HepG2 (cell line): ENCODE results near the gene TMEM176A. TPM values are rescaled to one million over a fixed set of nuclear protein-coding genes. Genes with fewer than 3 reads are reported as not detected.
A peak's percentile ranks its signal among the peaks of the same experiment; 100 is the strongest.

Source experiments
- ELF1 ChIP-seq: sonication (generic); formaldehyde crosslinking; IDR thresholded peaks from 2 replicates; pipeline ENCODE4 v1.4.0; 2020; ENCODE audit warnings: missing genetic modification reagents
- HDAC2 ChIP-seq: sonication (generic); formaldehyde crosslinking; IDR thresholded peaks from 2 replicates; pipeline ENCODE4 v1.4.0; 2020; ENCODE audit warnings: missing genetic modification reagents
- NRL ChIP-seq: sonication (generic); formaldehyde crosslinking; IDR thresholded peaks from 2 replicates; pipeline ENCODE4 v1.5.0; 2020; ENCODE audit warnings: missing genetic modification reagents, mild to moderate bottlenecking, moderate library complexity, borderline replicate concordance
- RERE ChIP-seq: IDR thresholded peaks from 2 replicates; pipeline ENCODE4 v1.6.1; 2016; ENCODE audit warnings: low read depth, missing genetic modification reagents, missing compliant biosample characterization
- RFXAP ChIP-seq: sonication (generic); formaldehyde crosslinking; IDR thresholded peaks from 2 replicates; pipeline ENCODE4 v1.4.0; 2020; ENCODE audit warnings: missing genetic modification reagents, borderline replicate concordance
- UBTF ChIP-seq: sonication (generic); formaldehyde crosslinking; IDR thresholded peaks from 2 replicates; pipeline ENCODE4 v1.4.0; 2020; ENCODE audit warnings: mild to moderate bottlenecking, missing genetic modification reagents
- ZFP36L1 ChIP-seq: sonication (generic); formaldehyde crosslinking; IDR thresholded peaks from 2 replicates; pipeline ENCODE4 v1.8.0; 2022; ENCODE audit warnings: mild to moderate bottlenecking, missing genetic modification reagents, moderate library complexity
- ZNF18 ChIP-seq: sonication (generic); formaldehyde crosslinking; IDR thresholded peaks from 2 replicates; pipeline ENCODE4 v1.8.0; 2022; ENCODE audit warnings: mild to moderate bottlenecking, missing genetic modification reagents; ENCODE audit not compliant: insufficient replicate concordance
- ZNF292 ChIP-seq: sonication (generic); formaldehyde crosslinking; IDR thresholded peaks from 2 replicates; pipeline ENCODE4 v1.8.1; 2022; ENCODE audit warnings: mild to moderate bottlenecking, low read depth, missing genetic modification reagents, borderline replicate concordance
- polyA plus RNA-seq, 8 experiments: library from polyadenylated mRNA; depleted of rRNA in 3 of 8; stranded (reverse) in 7 of 8; unstranded in 1 of 8; fragments of >200 nt; fragmentation: Illumina TruSeq in 4 of 8; extraction: Trizol in 4 of 8; gene quantifications; 2 replicates each; pipeline versions ENCODE4 v1.2.1 to v1.2.3, GENCODE V29; 2011 to 2016; ENCODE audit warnings: low read depth in 4 of 8, missing spikeins in 1 of 8, mixed read lengths in 1 of 8; ENCODE audit not compliant: insufficient read depth in 1 of 8
- total RNA-seq, 5 experiments: library from RNA; depleted of rRNA; stranded (reverse); fragments of >200 nt; fragmentation: Illumina TruSeq; extraction: Trizol; gene quantifications; 2 replicates each; pipeline ENCODE4 v1.2.3, GENCODE V29; 2016; ENCODE audit warnings: low read depth in 1 of 5

Gene TMEM176A
- total and polyA plus RNA-seq, 2 of the 13 experiments (the other 11 are each of a cell fraction or from before 2014, with no cell fraction given) = not detected

- peak; percentile 59; the same call in 1 of the 2 replicates for TF ChIP-seq NRL
- peak; percentile 65 for TF ChIP-seq UBTF (CRISPR knock-in tag)
- peak; percentile 55; the same call in 1 of the 2 replicates for TF ChIP-seq HDAC2 (CRISPR knock-in tag)
- peak; percentile 20; the same call in 1 of the 2 replicates for TF ChIP-seq ELF1 (CRISPR knock-in tag)
- TF ChIP-seq RFXAP = peak; percentile 73; the same call in 1 of the 2 replicates
- TF ChIP-seq ZNF18 (CRISPR knock-in tag) = peak; percentile 7
- 0 out of 2 replicates have a peak, but pooled peaks have one; percentile 14 for TF ChIP-seq RERE (CRISPR knock-in tag)
- peak; percentile 99 for TF ChIP-seq ZNF292 (CRISPR knock-in tag)
- peak; percentile 37; the same call in 1 of the 2 replicates for TF ChIP-seq ZFP36L1 (CRISPR knock-in tag)
- TF ChIP-seq, all 625 proteins: peak for 186; not testable (repeated sequence) for 439
Observed at GRCh38 chr7:150807616-150808438, 7.3 kb downstream of the TMEM176A start (continued).
